ENCODE measurements around the gene LHX6. TPM values are rescaled to one million over a fixed set of nuclear protein-coding genes. Genes with fewer than 3 reads are reported as not detected.

The LHX6 gene
- total RNA-seq, 1 experiment from 2014 or later, result 4.1 TPM

DNA sequence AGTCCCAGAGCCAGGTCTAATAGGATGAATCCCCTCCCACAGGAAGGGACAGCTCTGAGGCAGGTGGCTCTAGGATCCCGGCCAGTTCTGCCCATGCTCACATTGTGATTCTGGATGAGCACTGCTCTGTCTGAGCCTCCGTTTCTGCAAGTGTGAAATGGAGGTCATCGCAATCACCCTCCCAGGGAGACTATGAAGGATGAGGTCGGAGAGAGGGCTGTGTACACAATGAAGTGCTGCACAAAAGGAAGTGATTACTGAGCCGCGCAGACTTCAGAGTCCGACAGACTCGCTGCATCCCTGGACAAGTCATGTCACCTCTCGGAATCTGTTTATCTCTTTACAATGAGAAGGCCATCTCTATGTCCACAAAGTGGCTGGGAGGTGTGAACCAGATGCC lies 21.7 kb downstream of the LHX6 start:
- H3K27ac ChIP-seq (ENCODE audit: low read depth, low read length), result no peak overlapping the region
- H3K79me2 ChIP-seq (ENCODE audit: insufficient read depth, low read length), result no peaks in the 10 kb centered on the region
- no peaks in the 10 kb centered on the region for H4K20me1 ChIP-seq (ENCODE audit: insufficient read depth)
- H3K9me3 ChIP-seq (ENCODE audit: control insufficient read depth in 1 of 2, insufficient read depth in 1 of 2, low read depth in 1 of 2, low read length in 2 of 2), result no peaks in the 10 kb centered on the region
- TF ChIP-seq, protein P1, sequence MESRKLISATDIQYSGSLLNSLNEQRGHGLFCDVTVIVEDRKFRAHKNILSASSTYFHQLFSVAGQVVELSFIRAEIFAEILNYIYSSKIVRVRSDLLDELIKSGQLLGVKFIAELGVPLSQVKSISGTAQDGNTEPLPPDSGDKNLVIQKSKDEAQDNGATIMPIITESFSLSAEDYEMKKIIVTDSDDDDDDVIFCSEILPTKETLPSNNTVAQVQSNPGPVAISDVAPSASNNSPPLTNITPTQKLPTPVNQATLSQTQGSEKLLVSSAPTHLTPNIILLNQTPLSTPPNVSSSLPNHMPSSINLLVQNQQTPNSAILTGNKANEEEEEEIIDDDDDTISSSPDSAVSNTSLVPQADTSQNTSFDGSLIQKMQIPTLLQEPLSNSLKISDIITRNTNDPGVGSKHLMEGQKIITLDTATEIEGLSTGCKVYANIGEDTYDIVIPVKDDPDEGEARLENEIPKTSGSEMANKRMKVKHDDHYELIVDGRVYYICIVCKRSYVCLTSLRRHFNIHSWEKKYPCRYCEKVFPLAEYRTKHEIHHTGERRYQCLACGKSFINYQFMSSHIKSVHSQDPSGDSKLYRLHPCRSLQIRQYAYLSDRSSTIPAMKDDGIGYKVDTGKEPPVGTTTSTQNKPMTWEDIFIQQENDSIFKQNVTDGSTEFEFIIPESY (IDR thresholded peaks at IDR 0.05; ENCODE audit: extremely low read depth, insufficient replicate concordance, low read length), result no peak
- TF ChIP-seq, protein P2, sequence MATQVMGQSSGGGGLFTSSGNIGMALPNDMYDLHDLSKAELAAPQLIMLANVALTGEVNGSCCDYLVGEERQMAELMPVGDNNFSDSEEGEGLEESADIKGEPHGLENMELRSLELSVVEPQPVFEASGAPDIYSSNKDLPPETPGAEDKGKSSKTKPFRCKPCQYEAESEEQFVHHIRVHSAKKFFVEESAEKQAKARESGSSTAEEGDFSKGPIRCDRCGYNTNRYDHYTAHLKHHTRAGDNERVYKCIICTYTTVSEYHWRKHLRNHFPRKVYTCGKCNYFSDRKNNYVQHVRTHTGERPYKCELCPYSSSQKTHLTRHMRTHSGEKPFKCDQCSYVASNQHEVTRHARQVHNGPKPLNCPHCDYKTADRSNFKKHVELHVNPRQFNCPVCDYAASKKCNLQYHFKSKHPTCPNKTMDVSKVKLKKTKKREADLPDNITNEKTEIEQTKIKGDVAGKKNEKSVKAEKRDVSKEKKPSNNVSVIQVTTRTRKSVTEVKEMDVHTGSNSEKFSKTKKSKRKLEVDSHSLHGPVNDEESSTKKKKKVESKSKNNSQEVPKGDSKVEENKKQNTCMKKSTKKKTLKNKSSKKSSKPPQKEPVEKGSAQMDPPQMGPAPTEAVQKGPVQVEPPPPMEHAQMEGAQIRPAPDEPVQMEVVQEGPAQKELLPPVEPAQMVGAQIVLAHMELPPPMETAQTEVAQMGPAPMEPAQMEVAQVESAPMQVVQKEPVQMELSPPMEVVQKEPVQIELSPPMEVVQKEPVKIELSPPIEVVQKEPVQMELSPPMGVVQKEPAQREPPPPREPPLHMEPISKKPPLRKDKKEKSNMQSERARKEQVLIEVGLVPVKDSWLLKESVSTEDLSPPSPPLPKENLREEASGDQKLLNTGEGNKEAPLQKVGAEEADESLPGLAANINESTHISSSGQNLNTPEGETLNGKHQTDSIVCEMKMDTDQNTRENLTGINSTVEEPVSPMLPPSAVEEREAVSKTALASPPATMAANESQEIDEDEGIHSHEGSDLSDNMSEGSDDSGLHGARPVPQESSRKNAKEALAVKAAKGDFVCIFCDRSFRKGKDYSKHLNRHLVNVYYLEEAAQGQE (IDR thresholded peaks at IDR 0.05; ENCODE audit: low read depth), result no peak
- TF ChIP-seq FOSL1 (IDR thresholded peaks at IDR 0.05; ENCODE audit: low read depth) (no peak), JUND (IDR thresholded peaks at IDR 0.05) (no peak), POLR2A (IDR thresholded peaks at IDR 0.05; ENCODE audit: borderline replicate concordance, extremely low read depth, insufficient read depth, insufficient read length) (no peak), EZH2phosphoT487 (IDR thresholded peaks at IDR 0.05; ENCODE audit: borderline replicate concordance) (no peak), EZH2 (IDR thresholded peaks at IDR 0.05) (no peak), EGR1 (IDR thresholded peaks at IDR 0.05; ENCODE audit: low read depth) (no peak)
- H3K9me2 ChIP-seq (ENCODE audit: insufficient read depth), result no peaks in the 10 kb centered on the region
- ChIA-PET CTCF (no interaction called here), POLR2A (no interaction called here), RAD21 (ENCODE audit: low non-redundant PET in 1 of 2, low total read pairs in 2 of 2, uncharacterized antibody in 2 of 2, unreplicated experiment in 2 of 2) (no interaction called here)
- H3K9ac ChIP-seq (ENCODE audit: low read length), result no peak overlapping the region
- no peaks in the 10 kb centered on the region for H3K36me3 ChIP-seq (ENCODE audit: control insufficient read depth in 1 of 2, insufficient read depth in 2 of 2, low read length in 2 of 2)
- no peaks in the 10 kb centered on the region for H3K27me3 ChIP-seq (ENCODE audit: insufficient read depth, low read length)
- peaks cover 9 to 12% of the 10 kb centered on the region in 2 experiments for H3K4me1 ChIP-seq (ENCODE audit: control insufficient read depth in 1 of 2, insufficient read depth in 2 of 2, low read length in 2 of 2)
- DNase-seq (ENCODE audit: low read depth, low spot score) (no peak), ATAC-seq (no peak)
- intact Hi-C loops (cut with micrococcal nuclease), result no loop called here
- BruUV-seq (replicated peaks), result no TSS peak
- no peak overlapping the region for H2AFZ ChIP-seq (ENCODE audit: low read depth, low read length, poor library complexity, severe bottlenecking)
- no peak overlapping the region for H3K4me2 ChIP-seq (ENCODE audit: low read length)
- H3K4me3 ChIP-seq (replicated peaks in 1 of 2; ENCODE audit: low read depth in 1 of 2, low read length in 2 of 2), result no peak overlapping the region
